IMR-90 (cell line): ENCODE measurements around the gene PCED1B.

Experiments
- FOS ChIP-seq: fragments of 150-350 bp; IDR thresholded peaks from 2 replicates; pipeline ENCODE4 v1.6.1; 2016; ENCODE audit warnings: low read depth, low read length
- POLR2A ChIP-seq: IDR thresholded peaks from 2 replicates; pipeline ENCODE4 v1.6.1; 2012; ENCODE audit warnings: mild to moderate bottlenecking, low read depth, low read length
- RCOR1 ChIP-seq: IDR thresholded peaks from 2 replicates; pipeline ENCODE4 v1.6.1; 2012; ENCODE audit warnings: mild to moderate bottlenecking, low read length, improper control_type of control experiment; ENCODE audit not compliant: insufficient replicate concordance
- SMC3 ChIP-seq: fragments of 150-350 bp; IDR thresholded peaks from 2 replicates; pipeline ENCODE4 v1.6.1; 2016; ENCODE audit warnings: low read depth, mild to moderate bottlenecking, antibody characterized with exemption, low read length, moderate library complexity
- TF ChIP-seq, protein P1 (sequence below): conservative IDR thresholded peaks from 2 replicates; pipeline ENCODE4 v1.5.1; 2012; ENCODE audit warnings: mild to moderate bottlenecking, low read depth, low read length, improper control_type of control experiment
- TF ChIP-seq, protein P2 (sequence below): fragments of 150-350 bp; IDR thresholded peaks from 2 replicates; pipeline ENCODE4 v1.6.1; 2017; ENCODE audit warnings: mild to moderate bottlenecking, antibody characterized with exemption, low read length, low read depth

DNA sequence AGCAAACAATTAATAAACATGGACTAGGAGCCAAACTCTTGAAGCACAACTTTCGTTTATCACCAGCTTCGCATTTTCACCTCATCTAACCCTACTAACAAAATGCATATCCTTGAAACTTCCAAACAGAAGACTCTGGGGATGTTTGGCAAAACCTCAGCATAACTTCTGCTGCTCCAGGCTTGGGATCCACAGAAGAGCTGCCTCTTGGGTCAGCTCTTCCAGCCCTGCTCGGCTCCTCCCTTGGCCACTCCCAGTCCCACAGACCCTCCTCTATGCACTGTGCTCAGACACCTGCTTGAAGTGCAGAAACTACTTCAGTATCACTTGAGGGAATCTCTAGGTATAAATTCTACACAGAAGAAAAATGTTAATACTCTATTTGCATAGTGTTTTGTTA, 110.3 kb downstream of the PCED1B start:
- TF ChIP-seq FOS (no peak), POLR2A (no peak), RCOR1 (no peak), SMC3 (no peak)
- TF ChIP-seq, protein P1, sequence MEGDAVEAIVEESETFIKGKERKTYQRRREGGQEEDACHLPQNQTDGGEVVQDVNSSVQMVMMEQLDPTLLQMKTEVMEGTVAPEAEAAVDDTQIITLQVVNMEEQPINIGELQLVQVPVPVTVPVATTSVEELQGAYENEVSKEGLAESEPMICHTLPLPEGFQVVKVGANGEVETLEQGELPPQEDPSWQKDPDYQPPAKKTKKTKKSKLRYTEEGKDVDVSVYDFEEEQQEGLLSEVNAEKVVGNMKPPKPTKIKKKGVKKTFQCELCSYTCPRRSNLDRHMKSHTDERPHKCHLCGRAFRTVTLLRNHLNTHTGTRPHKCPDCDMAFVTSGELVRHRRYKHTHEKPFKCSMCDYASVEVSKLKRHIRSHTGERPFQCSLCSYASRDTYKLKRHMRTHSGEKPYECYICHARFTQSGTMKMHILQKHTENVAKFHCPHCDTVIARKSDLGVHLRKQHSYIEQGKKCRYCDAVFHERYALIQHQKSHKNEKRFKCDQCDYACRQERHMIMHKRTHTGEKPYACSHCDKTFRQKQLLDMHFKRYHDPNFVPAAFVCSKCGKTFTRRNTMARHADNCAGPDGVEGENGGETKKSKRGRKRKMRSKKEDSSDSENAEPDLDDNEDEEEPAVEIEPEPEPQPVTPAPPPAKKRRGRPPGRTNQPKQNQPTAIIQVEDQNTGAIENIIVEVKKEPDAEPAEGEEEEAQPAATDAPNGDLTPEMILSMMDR = no peak
- TF ChIP-seq, protein P2, sequence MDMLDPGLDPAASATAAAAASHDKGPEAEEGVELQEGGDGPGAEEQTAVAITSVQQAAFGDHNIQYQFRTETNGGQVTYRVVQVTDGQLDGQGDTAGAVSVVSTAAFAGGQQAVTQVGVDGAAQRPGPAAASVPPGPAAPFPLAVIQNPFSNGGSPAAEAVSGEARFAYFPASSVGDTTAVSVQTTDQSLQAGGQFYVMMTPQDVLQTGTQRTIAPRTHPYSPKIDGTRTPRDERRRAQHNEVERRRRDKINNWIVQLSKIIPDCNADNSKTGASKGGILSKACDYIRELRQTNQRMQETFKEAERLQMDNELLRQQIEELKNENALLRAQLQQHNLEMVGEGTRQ = no peak
